Measurements from ENCODE around the gene SLC25A45.
"Not testable (repeated sequence)": the region's sequence is repeated elsewhere in the genome, so short reads cannot be mapped to it uniquely, and the experiment has no call there.

SLC25A45 gene

GRCh38 chr11:65421794-65422632, 39.6 kb upstream of the SLC25A45 start:
- DNase-seq (ENCODE audit: low spot score), result peak; percentile 89

- peak; percentile 96 for DNase-seq (ENCODE audit: low spot score)
Observed at GRCh38 chr11:65420979-65421793, 38.7 kb upstream of the SLC25A45 start.

DNA sequence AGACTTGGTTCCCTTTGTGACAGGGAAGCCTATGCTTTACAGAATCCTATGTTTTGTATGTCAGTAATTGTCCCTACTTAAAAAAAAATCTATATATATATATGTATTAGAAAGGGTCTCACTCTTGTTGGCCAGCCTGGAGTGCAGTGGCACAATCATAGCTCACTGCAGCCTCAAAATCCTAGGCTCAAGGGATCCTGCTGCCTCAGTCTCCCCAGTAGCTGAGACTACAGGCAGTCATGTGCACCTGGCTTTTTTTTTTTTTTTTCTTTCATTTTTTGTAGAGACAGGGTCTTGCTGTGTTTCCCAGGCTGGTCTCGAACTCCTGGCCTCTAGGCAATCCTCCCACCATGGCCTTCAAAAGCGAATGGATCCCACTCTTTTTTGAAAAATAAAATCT, 38.1 kb upstream of the SLC25A45 start:
- DNase-seq (ENCODE audit: low spot score), result no peak

DNA sequence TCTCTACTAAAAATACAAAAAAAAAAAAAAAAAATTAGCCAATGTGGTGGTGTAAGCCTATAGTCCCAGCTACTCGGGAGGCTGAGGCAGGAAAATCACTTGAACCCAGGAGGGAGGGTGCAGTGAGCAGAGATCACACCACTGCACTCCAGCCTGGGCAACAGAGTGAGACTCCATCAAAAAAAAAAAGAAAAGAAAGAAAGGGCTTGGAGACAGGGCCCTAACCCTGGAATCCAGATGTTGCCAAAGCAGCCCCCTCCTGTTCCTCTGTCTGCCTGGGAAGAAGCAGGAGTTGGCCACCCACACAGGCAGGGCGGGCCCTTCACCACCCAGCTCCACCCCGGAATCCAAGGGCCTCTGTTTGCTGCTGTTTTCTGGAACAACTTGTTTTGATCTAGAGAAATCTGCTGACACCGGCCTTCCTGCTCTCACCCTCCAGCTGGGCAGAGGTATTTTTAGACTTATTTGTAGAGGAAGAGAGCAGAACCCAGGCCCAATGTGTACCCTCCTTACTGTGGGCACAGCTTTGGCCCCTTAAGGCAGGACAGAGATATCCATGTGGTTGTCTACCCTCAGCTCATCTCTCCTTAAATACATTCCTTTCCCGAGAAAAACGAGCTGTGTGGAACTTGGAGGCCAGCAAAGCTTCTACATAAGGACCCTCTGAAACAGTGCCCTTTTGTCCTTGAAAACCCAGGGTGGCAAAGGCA, 37.5 kb upstream of the SLC25A45 start:
- DNase-seq (ENCODE audit: low spot score), result peak; percentile 87

DNA sequence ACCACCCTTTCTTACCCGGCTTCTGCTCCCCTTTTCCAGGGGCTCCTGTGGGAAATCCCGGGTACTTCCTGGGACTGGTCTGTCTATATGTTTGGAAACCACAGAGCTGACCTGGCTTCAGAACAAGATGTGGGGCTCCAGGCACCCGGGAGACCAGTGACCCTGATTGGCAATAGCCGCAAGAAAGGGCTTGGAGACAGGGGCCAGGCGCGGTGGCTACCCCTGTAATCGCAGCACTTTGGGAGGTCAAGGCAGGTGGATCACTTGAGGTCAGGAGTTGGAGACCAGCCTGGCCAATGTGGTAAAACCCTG, 37.0 kb upstream of the SLC25A45 start:
- DNase-seq (ENCODE audit: low spot score), result no peak

- peak; percentile 94 for DNase-seq (ENCODE audit: low spot score)
Observed at GRCh38 chr11:65418681-65419459, 36.4 kb upstream of the SLC25A45 start.

DNA sequence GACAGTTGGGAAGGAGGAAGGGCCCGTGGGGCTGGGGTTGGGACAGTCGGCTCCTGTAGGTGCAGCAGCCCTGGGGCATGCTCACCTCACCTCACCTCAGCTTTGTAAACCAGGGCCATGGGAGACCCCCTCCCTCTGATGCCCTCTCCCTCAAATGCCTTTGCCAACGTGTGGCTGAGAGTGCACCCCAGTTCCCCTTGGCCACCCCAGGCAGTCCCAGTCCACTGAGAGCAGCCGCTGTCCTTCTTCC, 35.9 kb upstream of the SLC25A45 start:
- no peak for DNase-seq (ENCODE audit: low spot score)

DNA sequence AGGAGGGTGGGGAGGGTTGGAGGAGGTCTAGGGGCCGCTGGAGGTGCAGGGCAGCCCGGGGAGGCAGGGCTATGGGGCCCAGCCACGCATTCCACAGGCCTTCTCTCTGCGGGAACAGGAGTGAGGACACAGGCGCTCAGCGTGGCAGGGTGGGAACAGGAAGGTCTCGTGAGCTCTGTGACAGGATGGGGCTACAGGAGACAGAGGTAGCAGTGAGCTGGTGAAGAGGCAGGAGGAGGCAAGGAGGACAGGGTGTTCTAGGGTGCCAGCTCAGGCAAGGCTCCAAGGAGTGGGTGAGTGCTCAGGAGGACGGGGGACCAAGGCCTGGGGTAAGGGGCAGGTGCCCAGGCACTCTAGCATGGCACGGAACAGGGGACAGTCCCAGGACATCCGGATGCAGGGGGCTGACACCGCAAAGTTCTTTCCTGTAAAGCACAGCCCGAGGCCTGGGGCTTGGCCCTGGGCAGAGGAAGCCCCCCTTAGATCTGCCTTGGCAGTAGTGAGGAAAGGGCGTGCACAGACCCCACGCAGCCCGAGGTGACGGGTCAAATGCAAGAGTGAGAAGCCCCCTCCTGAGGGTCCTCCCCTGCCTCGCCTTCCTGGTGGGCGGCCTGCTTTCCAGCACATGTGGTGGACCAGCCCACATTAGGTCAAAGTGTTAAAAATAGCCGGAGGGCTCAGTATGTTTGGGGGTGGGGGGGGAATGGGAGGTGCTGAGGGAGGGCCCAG, 35.4 kb upstream of the SLC25A45 start:
- peak; percentile 59 for DNase-seq (ENCODE audit: low spot score)

- DNase-seq (ENCODE audit: low spot score), result peak; percentile 53
Observed at GRCh38 chr11:65416841-65417701, 34.6 kb upstream of the SLC25A45 start.

GRCh38 chr11:65416341-65416824, 33.9 kb upstream of the SLC25A45 start:
- peak; percentile 93 for DNase-seq (ENCODE audit: low spot score)

- peak; percentile 16 for DNase-seq (ENCODE audit: low spot score)
Observed at GRCh38 chr11:65415499-65416340, 33.3 kb upstream of the SLC25A45 start.

GRCh38 chr11:65414776-65415498, 32.5 kb upstream of the SLC25A45 start:
- DNase-seq (ENCODE audit: low spot score), result peak; percentile 31

GRCh38 chr11:65413077-65413664, 30.7 kb upstream of the SLC25A45 start:
- not testable (repeated sequence) for DNase-seq (ENCODE audit: low spot score)

DNA sequence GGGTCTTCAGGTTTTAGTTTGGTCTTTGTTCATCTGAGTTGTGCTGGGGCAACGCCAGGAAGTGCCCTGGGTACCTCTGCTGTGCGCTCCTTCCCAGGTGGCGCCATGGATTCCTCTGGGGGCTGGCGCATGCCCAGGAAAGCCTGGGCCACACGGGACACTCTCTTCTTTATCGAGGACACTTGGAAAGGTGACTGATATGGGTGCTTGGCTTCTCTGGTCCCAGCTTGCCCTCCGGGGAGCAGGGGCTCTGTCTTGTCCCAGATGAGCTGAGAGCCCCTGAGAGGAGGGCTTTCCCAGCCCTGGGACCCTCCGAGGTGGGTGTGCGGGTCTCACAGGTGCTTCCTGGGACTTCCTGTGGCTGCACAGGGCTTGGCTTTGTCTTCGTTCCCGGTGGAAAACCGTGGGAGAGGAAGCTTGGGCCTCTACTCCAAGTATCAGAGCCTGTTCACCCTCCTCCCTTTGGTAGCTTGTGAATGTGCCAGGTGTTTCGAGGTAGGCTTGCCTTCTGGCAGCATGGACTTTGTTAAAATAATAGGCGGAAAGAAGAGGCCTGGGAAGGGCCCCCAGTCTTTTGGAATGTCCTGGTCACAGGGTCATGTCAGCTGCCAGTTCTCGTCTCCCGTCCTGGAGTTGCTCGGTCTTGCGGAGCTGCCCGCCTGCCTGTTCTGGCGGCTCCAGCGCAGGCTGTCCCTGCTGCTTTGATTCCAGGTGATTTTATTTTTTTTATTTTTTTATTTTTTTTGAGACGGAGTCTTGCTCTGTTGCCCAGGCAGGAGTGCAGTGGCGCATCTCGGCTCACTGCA, 30.0 kb upstream of the SLC25A45 start:
- no peak for DNase-seq (ENCODE audit: low spot score)

- DNase-seq (ENCODE audit: low spot score), result no peak
Observed at GRCh38 chr11:65411681-65412070, 29.2 kb upstream of the SLC25A45 start.

DNA sequence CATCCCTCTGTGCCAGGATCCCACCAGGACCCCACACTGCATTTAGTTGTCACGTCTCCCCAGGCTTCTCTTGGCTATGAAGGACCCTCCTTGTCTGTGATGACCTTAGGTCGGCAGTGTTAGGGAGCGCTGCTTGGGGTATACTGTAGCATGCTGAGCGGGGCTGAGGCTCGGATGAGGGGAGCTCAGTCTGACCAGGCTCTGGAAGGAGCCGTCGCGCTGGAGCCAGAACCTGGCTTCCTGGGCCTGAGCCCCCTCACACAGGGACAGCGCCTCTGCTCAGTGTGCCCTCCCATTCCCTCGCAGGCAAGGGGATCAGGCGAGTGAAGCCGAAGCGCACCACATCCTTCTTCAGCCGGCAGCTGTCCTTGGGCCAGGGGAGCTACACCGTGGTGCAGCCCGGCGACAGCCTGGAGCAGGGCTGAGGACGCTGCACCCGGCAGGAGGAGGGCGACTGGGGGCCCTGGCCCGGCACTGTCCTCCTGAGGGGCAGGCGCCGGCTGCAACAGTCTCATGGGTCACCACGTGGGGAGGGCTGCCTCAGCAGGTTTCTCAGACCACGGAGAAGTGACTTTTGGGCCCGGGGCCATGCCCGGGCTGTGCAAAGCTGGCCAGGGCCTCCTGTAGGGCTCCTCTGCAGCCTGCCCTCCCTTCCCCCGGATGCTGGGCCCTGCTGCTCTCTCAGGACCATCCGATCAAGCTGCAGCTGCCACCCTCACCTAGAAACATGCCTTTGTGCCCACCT, 28.7 kb upstream of the SLC25A45 start:
- DNase-seq (ENCODE audit: low spot score), result no peak

Data from cerebellar cortex (tissue), 1 donor.